ENCODE results near the gene WDR35.

GRCh38 chr2:20015482-20016083 lies 25.7 kb upstream of the WDR35 start:
- TF ChIP-seq CTCF (IDR thresholded peaks at IDR 0.05), result no peak
- TF ChIP-seq POLR2A (IDR thresholded peaks at IDR 0.05), result no peak

Data from lower leg skin (tissue), 3 donors.